ENCODE results near the gene MET.
"Not testable (repeated sequence)": the region's sequence is repeated elsewhere in the genome, so short reads cannot be mapped to it uniquely, and the experiment has no call there.

The MET gene

GRCh38 chr7:116671681-116672595 lies at the start of gene MET:
Gene MET, plus strand, starts transcription at chr7:116672196. Its CDS starts 26,889 bp downstream, at chr7:116699085.
- DNase-seq, result peak; percentile 74

DNA sequence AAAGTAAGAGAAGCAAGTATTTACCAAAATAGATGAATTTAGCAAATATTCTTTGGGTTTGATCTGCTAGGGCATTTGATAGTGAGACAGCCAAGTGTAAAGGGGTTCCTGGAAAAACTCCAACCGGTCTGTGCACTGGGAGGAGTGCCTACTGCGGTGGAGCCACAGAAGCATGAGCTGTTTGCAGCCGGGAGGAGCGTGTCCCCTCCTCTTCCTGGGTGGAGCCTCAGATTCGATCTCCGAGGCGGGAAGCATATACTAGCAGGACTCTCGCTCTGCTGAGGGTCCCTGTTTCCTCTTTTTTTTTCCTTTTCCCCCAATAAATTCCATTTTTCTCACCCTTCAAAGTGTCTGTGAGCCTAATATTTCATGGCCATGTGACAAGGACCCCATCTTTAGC lies 45.1 kb upstream of the MET start:
- DNase-seq, result no peak

DNA sequence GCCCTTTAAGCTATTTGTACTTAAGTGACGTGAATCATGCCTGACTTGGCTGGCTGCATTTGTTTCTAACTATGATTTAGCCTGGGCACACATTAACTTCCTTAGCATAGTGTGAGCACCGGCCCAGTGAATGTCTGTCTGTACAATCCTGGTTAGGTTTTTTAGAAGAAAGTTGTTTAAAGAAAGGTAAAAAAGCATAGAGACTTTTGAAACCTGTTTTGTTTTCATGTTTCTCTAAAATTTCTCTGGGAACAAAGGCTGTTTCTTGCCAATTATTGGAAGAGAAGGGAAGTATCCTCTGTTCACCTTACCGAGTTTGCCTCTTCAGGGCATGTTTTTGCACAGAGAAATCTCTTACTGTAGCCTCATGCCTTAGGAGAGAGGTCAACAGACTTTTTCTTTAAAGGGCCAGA lies 42.9 kb upstream of the MET start:
- DNase-seq, result no peak

GRCh38 chr7:116630357-116630756 lies 41.6 kb upstream of the MET start:
- no peak for DNase-seq

- DNase-seq, result no peak
Observed at GRCh38 chr7:116630932-116631671, 40.9 kb upstream of the MET start.

GRCh38 chr7:116631676-116632075 lies 40.3 kb upstream of the MET start:
- no peak for DNase-seq

DNA sequence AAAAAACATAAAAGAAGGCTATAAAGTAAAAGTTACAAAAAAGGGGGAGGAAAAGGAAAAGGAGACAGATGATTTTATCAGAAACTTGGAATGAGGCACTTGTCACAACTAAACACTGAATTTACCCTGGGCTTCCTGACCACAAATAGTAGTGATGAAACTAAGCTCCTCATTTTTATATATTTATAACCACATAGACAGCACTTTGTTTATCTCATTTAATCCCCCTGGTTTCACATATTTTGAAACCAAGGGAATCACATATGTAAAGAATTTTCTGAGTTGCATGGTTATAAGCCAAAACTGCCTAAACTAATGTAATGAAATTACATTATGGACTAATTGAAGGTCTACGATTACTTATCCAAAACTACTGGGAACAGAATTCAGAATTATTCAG lies 39.6 kb upstream of the MET start:
- DNase-seq, result no peak

DNA sequence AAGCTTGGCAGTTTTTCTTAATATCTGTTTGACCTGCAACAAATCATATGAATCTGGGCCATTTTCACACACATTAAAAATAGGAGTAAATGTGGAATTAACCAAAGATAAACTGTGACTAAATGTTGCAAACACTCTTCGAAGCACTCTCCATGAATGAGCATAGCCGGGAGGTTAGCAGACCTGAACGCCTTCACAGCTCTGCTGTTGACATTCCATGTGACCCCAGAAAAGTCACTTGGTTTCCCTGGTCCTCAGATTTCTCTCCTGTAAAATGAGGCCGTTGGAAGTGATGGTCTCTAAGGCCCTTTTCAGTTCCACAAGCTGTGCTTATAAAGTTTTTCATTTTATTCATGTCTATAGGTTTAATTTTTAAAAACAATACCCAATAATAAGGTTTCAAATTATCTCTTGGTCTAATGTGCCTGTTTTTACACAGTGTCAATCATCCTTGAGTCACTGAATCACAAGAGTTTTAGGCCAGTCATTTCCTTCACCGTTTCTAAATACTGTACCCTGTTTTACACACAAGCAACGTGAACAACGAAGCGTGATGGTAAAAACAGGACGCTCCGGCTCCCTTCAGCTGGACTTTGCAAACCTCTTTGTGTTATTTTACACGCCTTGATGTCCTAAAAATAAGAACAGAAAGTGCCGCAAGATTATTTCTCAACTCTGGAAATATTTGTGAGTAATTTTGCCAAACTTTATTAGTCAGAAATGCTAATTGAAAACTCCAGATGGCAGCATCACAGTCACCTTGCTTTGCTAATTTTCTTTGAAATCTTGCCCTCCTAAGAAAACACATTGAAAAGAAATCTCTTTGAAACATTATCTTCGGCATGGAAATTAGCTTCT lies 38.6 kb upstream of the MET start:
- DNase-seq, result no peak

DNA sequence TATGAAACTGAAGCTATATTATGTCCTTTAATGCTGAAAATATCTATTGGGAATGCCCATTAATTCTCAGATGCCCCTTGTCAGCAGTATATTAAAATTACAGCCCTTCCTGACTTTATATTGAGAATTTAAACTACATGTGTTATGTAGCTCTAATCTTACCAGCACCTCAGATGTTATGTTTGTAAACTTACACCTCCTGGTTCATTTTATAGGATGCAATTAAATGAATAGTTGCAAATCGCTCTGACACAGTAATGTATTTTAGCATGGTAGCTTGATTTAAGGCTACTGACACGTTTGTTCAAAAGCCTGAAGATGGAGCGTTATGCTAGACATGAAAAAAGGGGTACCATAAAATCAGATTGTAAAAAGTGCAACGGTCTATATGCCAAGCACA lies 35.0 kb upstream of the MET start:
- no peak for DNase-seq

- DNase-seq, result not testable (repeated sequence)
Observed at GRCh38 chr7:116638592-116638991, 33.4 kb upstream of the MET start.

GRCh38 chr7:116641551-116642153 lies 30.3 kb upstream of the MET start:
- no peak for DNase-seq

DNA sequence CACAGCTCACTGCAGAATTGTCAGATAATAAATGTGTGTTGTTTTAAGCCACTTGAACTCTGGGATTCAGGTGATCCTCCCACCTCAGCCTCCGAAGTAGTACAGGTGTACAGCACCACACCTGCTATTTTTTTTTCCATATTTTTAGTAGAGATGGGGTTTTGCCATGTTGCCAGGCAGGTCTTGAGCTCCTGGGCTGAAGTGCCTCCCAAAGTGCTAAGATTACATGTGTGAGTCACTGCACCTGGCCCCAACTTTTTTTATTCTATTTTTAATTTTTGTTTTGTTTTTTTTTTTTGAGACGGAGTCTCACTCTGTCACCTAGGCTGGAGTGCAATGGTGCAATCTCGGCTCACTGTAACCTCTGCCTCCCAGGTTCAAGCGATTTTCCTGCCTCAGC lies 28.8 kb upstream of the MET start:
- DNase-seq, result not testable (repeated sequence)

DNA sequence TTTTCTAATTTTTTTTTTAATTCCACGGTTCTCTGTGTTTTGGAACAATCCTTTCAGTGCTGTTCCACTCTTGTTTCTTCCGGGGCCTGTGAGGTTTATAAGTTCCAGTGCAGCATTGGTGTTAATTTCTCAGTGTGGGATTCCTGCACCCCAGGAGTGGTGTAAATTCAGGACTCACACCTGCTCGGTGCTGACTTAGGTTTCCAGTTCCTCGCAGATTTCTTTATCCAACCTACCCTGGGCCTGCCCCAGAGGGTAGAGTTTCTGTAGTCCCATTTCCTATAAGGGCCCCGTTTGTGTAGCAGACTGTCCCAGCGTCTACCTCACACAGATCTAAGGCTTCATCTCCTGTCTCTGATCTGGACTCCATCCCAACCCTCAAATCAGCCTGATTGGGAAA lies 27.4 kb upstream of the MET start:
- no peak for DNase-seq

DNA sequence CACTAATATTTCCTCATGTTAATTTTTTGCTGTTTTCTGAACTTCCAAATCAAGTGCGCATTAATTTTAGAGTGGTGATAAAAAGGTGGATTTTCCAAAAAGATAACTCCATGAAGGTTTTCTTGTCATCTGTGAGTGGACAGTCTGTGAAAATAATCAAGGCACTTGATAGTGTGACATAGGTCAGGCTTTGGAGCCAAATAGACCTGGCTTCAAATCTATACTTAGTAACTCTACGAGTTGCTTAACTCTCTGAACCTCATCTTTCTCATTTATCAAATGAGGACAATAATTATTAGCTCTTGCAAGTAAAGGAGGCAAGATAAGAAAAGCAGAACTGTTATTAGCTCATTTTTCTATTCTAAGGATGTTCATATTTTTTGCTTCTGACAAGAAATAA lies 24.7 kb upstream of the MET start:
- DNase-seq, result no peak

- DNase-seq, result no peak
Observed at GRCh38 chr7:116647861-116648260, 24.1 kb upstream of the MET start.

GRCh38 chr7:116650436-116650835 lies 21.6 kb upstream of the MET start:
- no peak for DNase-seq

DNA sequence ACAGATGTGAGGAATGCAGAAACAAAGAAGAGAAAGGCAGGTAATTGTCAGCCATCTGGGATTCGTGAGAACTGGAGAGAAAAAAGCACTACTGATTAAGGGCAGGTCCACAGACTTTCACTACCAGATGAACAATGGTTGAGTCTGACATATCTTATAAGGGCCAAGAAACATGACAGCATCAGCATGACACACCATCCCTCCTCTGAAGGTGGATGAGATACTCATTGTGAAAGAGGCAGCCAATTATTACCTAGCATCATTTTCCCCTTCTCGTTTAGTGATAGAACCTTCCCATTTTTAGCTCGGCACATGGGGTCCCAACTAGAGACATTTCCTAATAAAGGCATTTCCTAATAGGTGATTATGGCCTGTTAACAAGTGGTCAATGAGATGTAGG lies 19.2 kb upstream of the MET start:
- no peak for DNase-seq

- DNase-seq, result peak; percentile 5
Observed at GRCh38 chr7:116653204-116653603, 18.8 kb upstream of the MET start.

GRCh38 chr7:116653646-116654045 lies 18.4 kb upstream of the MET start:
- DNase-seq, result no peak

GRCh38 chr7:116659248-116659647 lies 12.7 kb upstream of the MET start:
- DNase-seq, result not testable (repeated sequence)

- no peak for DNase-seq
Observed at GRCh38 chr7:116661865-116662264, 10.1 kb upstream of the MET start.

- no peak for DNase-seq
Observed at GRCh38 chr7:116663744-116664143, 8.3 kb upstream of the MET start.

All from hematopoietic multipotent progenitor cell treated with erythropoietin and hydrocortisone succinate and interleukin-3 and kit ligand, for 6 days (in vitro differentiated cells).